PC-3 (cell line): Measurements from ENCODE around the gene CNOT6L. TPM values are rescaled to one million over a fixed set of nuclear protein-coding genes. Genes with fewer than 3 reads are reported as not detected.
A peak's percentile ranks its signal among the peaks of the same experiment; 100 is the strongest.

ENCODE experiments used
- ATAC-seq: fragments of 200-7000 bp; cut with Tn5 transposase; 2 replicates; pipeline ENCODE4 v1.9.1; 2020; ENCODE audit warnings: mild to moderate bottlenecking, moderate library complexity
- BruUV-seq: library from RNA; stranded (reverse); fragments of 400-500 nt; replicated peaks from 2 replicates; lab custom pipeline; 2021; lab: Mats Ljungman, UMichigan
- CTCF ChIA-PET: fragments of 300-600 bp; sonication (Branson Sonifier 250); formaldehyde crosslinking; loops from one replicate; lab custom pipeline; 2022; ENCODE audit warnings: antibody characterized with exemption; lab: Charles Lee
- POLR2A ChIA-PET: fragments of 300-600 bp; sonication (Branson Sonifier 250); formaldehyde crosslinking; loops from one replicate; lab custom pipeline; 2022; ENCODE audit warnings: antibody characterized with exemption; ENCODE audit not compliant: unreplicated experiment; lab: Charles Lee
- DNase-seq: peaks from one replicate; pipeline ENCODE4 v3.0.0-alpha.2; 2015
- H2AFZ ChIP-seq: fragments of 300-600 bp; sonication (generic); 2 replicates; pipeline ENCODE4 v1.6.0; 2016; ENCODE audit warnings: antibody characterized with exemption, low read length
- H3F3A ChIP-seq: fragments of 300-600 bp; sonication (generic); one replicate; pipeline ENCODE4 v1.6.0; 2017; ENCODE audit warnings: antibody characterized with exemption, low read length, control low read depth, mild to moderate bottlenecking; ENCODE audit not compliant: unreplicated experiment
- H3K27ac ChIP-seq: fragments of 300-600 bp; sonication (generic); 2 replicates; pipeline ENCODE4 v1.5.1; 2016; ENCODE audit warnings: mild to moderate bottlenecking, low read length
- H3K27me3 ChIP-seq: fragments of 300-600 bp; sonication (generic); 2 replicates; pipeline ENCODE4 v1.6.1; 2016; ENCODE audit warnings: low read length, mixed read lengths
- H3K36me3 ChIP-seq: fragments of 300-600 bp; sonication (generic); 2 replicates; pipeline ENCODE4 v1.6.1; 2016; ENCODE audit warnings: low read depth, mixed run types, low read length, mixed read lengths
- H3K4me1 ChIP-seq: fragments of 300-600 bp; sonication (generic); 2 replicates; pipeline ENCODE4 v1.5.1; 2016; ENCODE audit warnings: low read length; ENCODE audit not compliant: insufficient read depth
- H3K4me2 ChIP-seq: fragments of 300-600 bp; sonication (generic); 2 replicates; pipeline ENCODE4 v1.6.0; 2016; ENCODE audit warnings: low read length
- H3K4me3 ChIP-seq: fragments of 300-600 bp; sonication (generic); 2 replicates; pipeline ENCODE4 v1.5.1; 2016; ENCODE audit warnings: mild to moderate bottlenecking, low read length, mixed read lengths
- H3K79me2 ChIP-seq: fragments of 300-600 bp; sonication (generic); 2 replicates; pipeline ENCODE4 v1.6.1; 2017; ENCODE audit warnings: low read length, mixed read lengths
- H3K9ac ChIP-seq: fragments of 300-600 bp; sonication (generic); 2 replicates; pipeline ENCODE4 v1.6.0; 2016; ENCODE audit warnings: mild to moderate bottlenecking, low read length
- H3K9me2 ChIP-seq: fragments of 300-600 bp; sonication (generic); replicated peaks from 2 replicates; pipeline ENCODE4 v1.6.1; 2016; ENCODE audit warnings: mixed run types, low read length, mixed read lengths
- H3K9me3 ChIP-seq: fragments of 300-600 bp; sonication (generic); 2 replicates; pipeline ENCODE4 v1.6.1; 2016; ENCODE audit warnings: low read length, mixed read lengths
- H4K20me1 ChIP-seq: fragments of 300-600 bp; sonication (generic); 2 replicates; pipeline ENCODE4 v1.6.1; 2016; ENCODE audit warnings: low read length, mixed read lengths
- CTCF ChIP-seq: fragments of 300-600 bp; sonication (generic); conservative IDR thresholded peaks from 2 replicates; pipeline ENCODE4 v1.5.1; 2017; ENCODE audit warnings: antibody characterized with exemption, low read depth, mild to moderate bottlenecking, low read length
- EZH2 ChIP-seq: fragments of 300-600 bp; sonication (generic); IDR thresholded peaks from one replicate; pipeline ENCODE4 v1.6.1; 2017; ENCODE audit warnings: antibody characterized with exemption, mild to moderate bottlenecking, low read length; ENCODE audit not compliant: unreplicated experiment
- EZH2phosphoT487 ChIP-seq: fragments of 300-600 bp; sonication (generic); IDR thresholded peaks from 2 replicates; pipeline ENCODE4 v1.6.1; 2018; ENCODE audit warnings: mild to moderate bottlenecking, antibody characterized with exemption, low read length, borderline replicate concordance
- intact Hi-C: fragments of 100-400 bp; cut with micrococcal nuclease; formaldehyde crosslinking; loops from 2 replicates; pipeline ENCODE4 v1.9.0; 2023
- total RNA-seq: library from RNA; depleted of rRNA; stranded (reverse); fragments of >200 nt; gene quantifications from 2 replicates; pipeline ENCODE4 v1.2.3, GENCODE V29; 2014

The CNOT6L gene
- total RNA-seq, 1 experiment from 2014 or later: 2.6 TPM

- intact Hi-C loops: loop anchor here (1.0 to 5.0 kb wide), 4 partner anchors 80 to 313 kb away; no protein-coding TSS in a partner anchor
- H3K9ac ChIP-seq: no peak overlapping the region
These were observed 121.1 kb downstream of the CNOT6L start for GRCh38 chr4:77697860-77698590.

GRCh38 chr4:77695774-77696173, 123.4 kb downstream of the CNOT6L start:
- Histone ChIP-seq H3F3A (no peaks in the 10 kb centered on the region), H3K36me3 (no peaks in the 10 kb centered on the region), H3K4me2 (peak overlapping the region; percentile 54), H3K79me2 (no peaks in the 10 kb centered on the region), H4K20me1 (no peaks in the 10 kb centered on the region), H3K9me2 (no peaks in the 10 kb centered on the region), H3K27ac (no peak overlapping the region), H2AFZ (no peak overlapping the region), H3K27me3 (no peaks in the 10 kb centered on the region), H3K4me1 (peaks cover 27% of the 10 kb centered on the region), H3K4me3 (no peak overlapping the region; the same call in 1 of the 2 replicates), H3K9ac (no peak overlapping the region), H3K9me3 (no peaks in the 10 kb centered on the region)
- DNase-seq: peak; percentile 91
- TF ChIP-seq EZH2 (no peak), EZH2phosphoT487 (no peak), CTCF (no peak)
- BruUV-seq: no TSS peak
- POLR2A ChIA-PET: interaction anchor here (0.6 kb wide), 2 partner anchors 105 to 203 kb away, joined by 3 to 4 read pairs; no protein-coding TSS in a partner anchor
- peak; percentile 94 for ATAC-seq
- CTCF ChIA-PET: interaction anchor here (0.5 kb wide), 1 partner anchor 174 kb away, joined by 11 read pairs; no protein-coding TSS in a partner anchor
- intact Hi-C loops: loop anchor here (1.0 to 5.0 kb wide), 2 partner anchors 58 to 223 kb away; no protein-coding TSS in a partner anchor

More at GRCh38 chr4:77697860-77698590, 121.1 kb downstream of the CNOT6L start:
- ATAC-seq: peak; percentile 68
- Histone ChIP-seq H3K4me2 (peak overlapping the region; percentile 52), H3F3A (no peaks in the 10 kb centered on the region), H3K9me2 (no peaks in the 10 kb centered on the region), H3K4me1 (peaks cover 27% of the 10 kb centered on the region), H3K36me3 (no peaks in the 10 kb centered on the region), H3K27me3 (no peaks in the 10 kb centered on the region), H2AFZ (peak overlapping the region; percentile 55), H3K79me2 (no peaks in the 10 kb centered on the region), H3K4me3 (no peak overlapping the region), H4K20me1 (no peaks in the 10 kb centered on the region), H3K9me3 (no peaks in the 10 kb centered on the region), H3K27ac (no peak overlapping the region)
- POLR2A ChIA-PET: no interaction called here
- DNase-seq: peak; percentile 72
- CTCF ChIA-PET: interaction anchor here (0.5 to 0.9 kb wide), 6 partner anchors 39 to 233 kb away, joined by 3 to 5 read pairs (median 4); no protein-coding TSS in a partner anchor
- no TSS peak for BruUV-seq
- TF ChIP-seq EZH2: no peak
- peak; percentile 75 for TF ChIP-seq CTCF
